ENCODE data around the gene DNAH8.

The DNAH8 gene, protein sequence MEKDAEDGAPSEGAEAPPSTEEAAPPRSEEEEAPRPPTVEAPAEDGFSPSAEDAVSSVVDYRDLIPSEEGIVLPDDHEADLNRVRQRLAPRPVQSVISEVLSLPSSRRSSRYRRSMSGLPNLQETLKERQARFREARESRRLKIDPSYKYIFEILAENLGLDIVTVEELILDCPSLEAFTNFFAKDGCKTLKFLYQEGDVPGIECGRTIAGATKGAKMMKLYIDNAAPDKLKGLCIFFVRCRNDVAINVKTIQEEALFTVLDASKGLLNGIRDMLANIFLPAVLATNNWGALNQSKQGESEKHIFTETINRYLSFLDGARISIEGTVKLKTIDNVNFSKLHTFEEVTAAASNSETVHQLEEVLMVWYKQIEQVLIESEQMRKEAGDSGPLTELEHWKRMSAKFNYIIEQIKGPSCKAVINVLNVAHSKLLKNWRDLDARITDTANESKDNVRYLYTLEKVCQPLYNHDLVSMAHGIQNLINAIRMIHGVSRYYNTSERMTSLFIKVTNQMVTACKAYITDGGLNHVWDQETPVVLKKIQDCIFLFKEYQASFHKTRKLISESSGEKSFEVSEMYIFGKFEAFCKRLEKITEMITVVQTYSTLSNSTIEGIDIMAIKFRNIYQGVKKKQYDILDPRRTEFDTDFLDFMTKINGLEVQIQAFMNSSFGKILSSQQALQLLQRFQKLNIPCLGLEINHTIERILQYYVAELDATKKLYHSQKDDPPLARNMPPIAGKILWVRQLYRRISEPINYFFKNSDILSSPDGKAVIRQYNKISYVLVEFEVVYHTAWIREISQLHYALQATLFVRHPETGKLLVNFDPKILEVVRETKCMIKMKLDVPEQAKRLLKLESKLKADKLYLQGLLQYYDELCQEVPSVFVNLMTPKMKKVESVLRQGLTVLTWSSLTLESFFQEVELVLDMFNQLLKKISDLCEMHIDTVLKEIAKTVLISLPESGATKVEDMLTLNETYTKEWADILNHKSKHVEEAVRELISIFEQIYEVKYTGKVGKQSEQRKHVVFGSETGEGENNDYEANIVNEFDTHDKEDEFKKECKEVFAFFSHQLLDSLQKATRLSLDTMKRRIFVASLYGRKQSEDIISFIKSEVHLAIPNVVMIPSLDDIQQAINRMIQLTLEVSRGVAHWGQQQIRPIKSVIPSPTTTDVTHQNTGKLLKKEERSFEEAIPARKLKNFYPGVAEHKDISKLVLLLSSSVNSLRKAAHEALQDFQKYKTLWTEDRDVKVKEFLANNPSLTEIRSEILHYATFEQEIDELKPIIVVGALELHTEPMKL (N-terminal part only)

GRCh38 chr6:38715016-38715689 lies at the start of gene DNAH8:
DNAH8 (plus strand) TSS chr6:38715311; CDS start chr6:38722810, 7,499 bp downstream.
- FAIRE-seq, result no peak

GRCh38 chr6:38671885-38672467 lies 43.1 kb upstream of the DNAH8 start:
- peak; percentile 96 for FAIRE-seq

DNA sequence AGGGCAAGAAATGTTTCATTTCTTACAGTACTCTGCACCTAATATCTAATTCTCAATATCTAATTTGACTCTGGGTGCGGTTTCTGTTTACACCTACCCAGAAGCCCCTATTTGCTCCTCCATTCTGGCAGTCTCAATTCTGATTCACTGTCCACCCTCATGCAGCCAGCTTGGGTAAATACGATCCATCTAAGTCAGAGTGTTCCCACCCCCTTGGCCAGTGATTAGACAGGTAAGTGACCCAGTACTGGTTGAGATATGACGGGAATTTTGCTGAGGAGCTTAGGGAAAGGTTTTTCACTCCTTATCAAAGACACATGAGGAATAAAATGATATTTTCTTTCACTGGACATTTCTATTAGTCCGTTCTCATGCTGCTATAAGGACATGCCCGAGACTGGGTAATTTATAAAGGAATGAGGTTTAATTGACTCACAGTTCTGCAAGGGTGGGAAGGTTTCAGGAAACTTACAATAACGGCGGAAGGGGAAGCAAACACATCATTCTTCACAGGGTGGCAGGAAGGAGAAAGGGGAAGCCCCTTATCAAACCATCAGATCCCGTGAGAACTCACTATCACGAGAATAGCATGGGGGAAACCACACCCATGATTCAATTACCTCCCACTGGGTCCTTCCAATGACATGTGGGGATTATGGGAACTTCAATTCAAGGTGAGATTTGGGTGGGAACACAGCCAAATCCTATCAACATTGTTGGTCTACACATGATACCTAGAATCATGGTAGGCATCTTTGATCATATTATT lies 41.5 kb upstream of the DNAH8 start:
- no peak for FAIRE-seq

DNA sequence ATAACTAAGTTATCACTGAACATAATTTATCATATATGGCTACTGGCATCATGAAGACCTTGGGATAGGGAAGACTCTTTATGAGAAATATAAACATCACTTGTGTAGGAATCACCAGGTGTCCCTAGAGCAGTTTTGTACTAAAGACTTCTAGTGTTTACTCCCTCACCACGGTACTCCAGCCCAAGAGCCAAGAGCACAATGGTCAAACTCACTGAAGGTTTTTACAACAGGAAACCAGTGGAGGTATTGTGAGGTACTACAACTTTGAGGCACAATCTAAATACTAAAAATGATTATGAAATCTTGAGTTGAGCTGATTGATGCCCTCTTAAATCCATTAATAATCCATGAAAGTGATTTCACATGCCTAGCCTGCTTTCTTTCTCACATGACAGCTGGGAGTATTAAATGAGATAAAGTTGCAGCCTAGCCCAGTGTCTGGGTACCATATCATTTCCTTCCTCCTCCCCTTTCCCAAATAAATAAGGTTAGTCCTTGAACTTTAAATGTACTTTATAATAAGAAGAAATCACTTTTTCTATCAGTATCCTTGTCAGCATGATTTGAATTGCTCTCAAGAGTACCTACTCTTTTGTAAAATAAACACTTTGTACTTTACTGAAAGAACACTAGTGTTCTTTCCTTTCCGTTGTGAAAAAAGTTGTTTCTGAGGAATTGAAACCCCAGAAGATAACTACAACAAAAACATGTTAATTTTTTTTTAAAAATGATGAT lies 38.7 kb upstream of the DNAH8 start:
- FAIRE-seq, result no peak

DNA sequence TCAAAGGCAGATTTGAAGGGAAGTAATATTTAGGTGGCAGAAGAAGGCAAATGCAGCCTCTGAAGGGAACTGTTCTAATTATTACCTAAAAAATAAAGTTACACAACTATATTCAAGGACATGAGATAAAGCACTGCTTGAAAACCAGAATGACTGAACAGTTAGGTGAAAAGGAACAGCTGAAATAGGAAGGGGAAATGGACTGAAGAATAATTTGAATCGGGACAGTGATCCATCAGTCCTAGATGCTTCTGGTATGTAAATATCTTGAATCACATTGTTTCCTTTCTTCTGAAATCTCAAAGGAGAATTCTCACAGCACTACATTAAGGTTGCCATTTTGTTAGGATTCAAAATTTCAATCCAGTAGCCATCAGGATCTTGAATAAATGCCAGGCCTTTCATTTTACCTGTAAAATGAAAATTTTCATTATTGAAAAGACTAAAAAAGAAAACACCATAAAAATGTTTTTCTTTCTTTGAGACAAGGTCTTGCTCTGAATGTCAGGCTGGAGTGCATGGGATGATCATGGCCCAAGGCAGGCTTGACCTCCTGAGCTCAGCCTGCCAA lies 38.1 kb upstream of the DNAH8 start:
- no peak for FAIRE-seq

- FAIRE-seq, result no peak
Measured at GRCh38 chr6:38678178-38678760, 36.8 kb upstream of the DNAH8 start.

GRCh38 chr6:38679668-38680067 lies 35.4 kb upstream of the DNAH8 start:
- no peak for FAIRE-seq

DNA sequence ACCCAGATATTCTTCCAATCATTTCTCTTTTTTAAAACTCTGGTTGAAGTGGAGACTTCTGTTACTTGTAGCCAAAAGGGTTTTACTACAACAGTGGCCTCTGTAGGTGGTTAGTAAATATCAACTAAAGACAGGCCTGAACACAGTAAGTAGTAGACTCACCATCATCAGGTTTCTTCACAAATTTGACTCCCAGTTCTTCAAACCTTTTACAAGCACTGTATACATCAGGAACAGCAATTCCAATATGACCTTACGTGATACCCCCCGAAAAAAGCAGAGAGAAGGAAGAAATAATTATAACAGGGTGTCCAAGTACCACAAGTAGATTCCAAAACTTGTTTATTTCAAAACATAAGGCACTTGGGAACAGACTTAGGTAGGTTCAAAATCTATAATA lies 33.3 kb upstream of the DNAH8 start:
- FAIRE-seq, result no peak

GRCh38 chr6:38684237-38684636 lies 30.9 kb upstream of the DNAH8 start:
- no peak for FAIRE-seq

DNA sequence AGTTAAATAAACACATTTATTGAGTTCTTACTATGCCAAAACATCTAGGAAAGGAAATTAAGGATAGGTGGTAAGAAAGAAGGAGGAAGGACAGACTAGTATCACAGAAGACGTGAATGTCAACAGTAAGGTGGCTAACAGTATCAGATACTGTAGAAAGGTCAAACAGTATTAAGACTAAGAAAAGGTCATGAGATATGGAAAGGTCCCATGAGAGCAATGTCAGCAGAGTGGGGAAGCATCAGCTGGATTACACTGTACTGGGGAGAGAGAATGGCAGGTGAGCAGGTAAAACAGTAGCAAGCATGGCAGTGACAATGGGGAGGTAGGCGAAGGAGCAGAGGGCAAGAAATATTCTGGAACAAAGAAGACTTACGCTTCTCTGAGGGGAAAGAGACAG lies 30.2 kb upstream of the DNAH8 start:
- no peak for FAIRE-seq

GRCh38 chr6:38686270-38687042 lies 28.7 kb upstream of the DNAH8 start:
- FAIRE-seq, result no peak

DNA sequence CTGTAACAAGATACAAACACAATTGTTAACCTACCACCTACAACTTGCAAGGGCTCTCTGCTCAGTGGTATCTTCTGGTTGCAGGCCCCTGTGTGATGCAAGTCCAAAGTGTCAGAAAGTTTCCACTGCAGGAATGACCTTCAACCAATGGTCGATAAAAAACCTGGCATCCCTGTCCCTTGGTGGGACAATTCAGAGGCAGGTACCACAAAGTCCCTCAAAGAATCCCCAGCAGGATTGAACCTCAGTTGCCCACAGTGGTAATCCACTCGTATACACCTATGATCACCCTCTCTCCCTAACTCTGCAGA lies 28.1 kb upstream of the DNAH8 start:
- no peak for FAIRE-seq

DNA sequence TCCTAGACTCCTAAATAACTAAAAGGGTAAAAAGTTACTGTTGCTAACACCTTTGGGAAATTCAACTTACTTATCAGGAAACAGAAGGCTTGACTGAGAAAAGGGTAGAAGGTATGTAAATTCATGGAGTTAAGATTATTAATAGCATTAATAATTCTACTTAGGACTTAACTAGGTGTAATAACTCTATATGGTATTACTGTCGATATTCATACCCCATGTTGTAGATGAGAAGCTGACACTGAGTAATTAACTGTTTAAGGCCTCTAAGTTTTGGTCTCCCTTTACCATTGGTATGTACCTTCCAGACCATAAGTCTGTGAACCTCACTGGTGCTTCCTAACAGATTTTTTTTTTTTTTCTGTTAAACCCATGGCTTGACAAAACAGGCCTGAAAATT lies 27.6 kb upstream of the DNAH8 start:
- FAIRE-seq, result no peak

DNA sequence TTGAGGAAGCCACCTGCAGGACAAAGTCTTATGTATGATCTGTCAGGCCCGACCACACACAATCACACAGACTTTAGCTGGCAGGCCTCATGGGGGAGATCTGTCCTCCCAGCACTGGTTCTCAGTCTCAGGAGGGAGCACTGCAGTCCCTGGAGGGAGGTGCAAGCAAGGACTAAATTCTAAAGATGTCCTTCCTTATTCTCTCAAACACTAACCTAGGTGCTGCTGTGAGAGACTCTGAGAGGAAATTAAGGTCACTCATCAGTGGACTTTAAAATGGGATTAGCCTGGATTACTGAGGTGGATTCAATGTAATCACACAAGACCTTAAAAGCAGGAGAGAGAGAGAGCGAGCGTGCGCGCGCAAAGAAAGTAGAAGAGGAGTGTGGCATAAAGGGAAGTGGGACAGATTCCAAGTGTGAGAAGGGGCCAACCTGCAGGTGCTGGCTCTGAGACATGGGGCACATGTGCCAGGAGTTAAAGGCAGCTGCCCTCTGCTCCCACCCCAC lies 26.5 kb upstream of the DNAH8 start:
- FAIRE-seq, result no peak

DNA sequence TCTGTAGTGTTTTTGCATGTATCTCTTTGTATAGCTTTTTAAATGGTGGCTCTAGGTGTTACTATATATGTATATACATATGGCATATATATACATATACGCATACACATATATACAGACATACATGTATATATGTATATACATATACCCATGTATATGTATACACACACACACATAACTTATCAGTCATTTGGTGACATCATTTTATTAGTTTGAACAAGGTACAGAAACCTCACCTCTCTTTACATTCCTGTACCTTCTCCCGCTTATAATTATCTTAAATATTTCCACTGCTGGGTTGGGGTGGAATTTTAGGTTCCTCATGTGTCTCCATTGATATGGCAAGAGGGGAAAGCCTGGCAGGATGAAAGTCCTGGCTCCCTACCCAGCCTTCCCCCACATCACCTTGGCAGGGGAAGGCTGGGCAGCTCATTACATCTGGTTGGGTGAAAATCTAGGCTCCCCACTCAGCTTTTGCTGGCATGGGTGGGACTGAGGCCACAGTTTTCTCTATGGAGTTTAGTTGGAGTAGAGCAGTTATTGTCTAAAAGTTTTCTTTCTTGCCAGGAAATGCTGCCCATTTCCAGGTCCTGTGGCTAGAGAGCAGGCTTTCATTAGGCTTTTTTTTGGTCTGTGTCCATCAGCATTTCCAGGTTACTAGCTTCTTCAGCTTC lies 19.7 kb upstream of the DNAH8 start:
- no peak for FAIRE-seq

DNA sequence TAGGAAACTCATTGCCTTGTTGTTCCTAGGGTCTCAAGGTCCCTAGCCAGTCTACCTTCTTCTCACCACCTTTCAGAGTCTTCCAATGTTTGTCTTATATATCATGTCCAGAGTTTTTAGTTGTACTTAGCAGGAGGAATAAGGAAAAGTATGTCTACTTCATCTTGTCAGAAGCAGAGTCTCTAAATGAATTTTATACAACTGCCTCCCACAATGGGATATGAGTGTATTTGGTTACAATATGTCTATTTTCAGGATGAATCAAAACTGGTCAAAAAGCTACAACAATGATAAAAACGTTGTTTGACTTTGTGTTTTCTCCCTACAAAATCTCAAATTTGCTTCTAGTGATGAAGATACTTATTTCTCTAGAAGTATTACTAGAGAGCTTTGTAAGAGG lies 19.2 kb upstream of the DNAH8 start:
- FAIRE-seq, result no peak

DNA sequence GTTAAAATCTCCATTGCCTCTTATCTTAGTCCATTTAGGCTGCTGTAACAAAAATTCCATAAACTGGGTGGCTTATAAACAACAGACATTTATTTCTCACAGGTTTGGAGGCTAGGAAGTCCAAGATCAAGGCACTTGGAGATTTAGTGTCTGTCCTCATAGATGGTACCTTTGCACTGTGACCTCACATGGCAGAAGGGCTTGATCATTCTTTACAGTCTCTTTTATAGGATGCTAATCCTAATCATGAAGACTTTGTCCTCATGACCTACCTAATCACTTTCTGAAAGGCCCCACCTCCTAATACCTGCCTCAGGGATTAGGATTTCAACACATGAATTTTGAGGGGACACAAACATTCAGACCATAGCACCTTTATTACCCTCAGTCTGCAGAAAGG lies 18.8 kb upstream of the DNAH8 start:
- no peak for FAIRE-seq

GRCh38 chr6:38697846-38698245 lies 17.3 kb upstream of the DNAH8 start:
- no peak for FAIRE-seq
